ENCODE results near the gene ACSL3.
"Not testable (repeated sequence)": the region's sequence is repeated elsewhere in the genome, so short reads cannot be mapped to it uniquely, and the experiment has no call there.

Gene ACSL3

GRCh38 chr2:222976521-222977061 lies 115.8 kb downstream of the ACSL3 start:
- DNase-seq (ENCODE audit: low spot score): no peak

DNA sequence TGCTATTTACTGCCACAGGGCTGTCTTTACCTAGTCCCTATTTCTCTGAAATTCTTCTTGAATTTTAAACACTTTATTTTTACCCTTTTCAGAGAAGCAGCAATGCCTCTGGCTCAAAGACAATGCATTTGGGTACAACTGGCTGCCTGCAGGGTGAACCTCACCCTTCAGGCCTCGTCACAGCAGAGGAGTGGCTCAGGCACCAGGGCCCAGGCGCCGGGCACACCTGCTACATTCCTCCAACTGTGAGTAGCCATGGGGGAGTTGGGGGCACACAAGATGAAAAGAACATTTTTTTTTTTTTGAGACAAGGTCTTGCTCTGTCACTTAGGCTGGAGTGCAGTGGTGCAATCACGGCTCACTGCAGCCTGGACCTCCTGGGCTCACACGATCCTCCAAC lies 116.3 kb downstream of the ACSL3 start:
- DNase-seq (ENCODE audit: low spot score): no peak

DNA sequence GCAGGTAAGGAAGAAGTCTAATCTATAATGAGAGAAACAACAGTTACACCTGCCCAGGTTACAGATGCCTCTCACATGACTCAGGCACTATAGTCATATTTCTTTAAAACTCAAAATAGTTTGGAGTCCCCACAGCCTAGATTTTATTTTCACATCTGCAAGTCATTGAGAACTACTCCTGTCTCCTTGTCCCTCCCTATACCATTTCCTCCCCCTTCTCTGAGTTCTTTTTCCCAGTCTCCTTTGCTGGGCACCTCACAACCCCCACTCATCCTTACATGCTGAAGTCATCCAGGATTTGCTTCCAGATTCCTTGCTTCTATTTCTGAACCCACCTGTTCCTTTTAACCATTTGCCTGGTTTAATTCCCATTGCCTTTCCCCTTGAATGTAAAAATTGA lies 118.0 kb downstream of the ACSL3 start:
- no peak for DNase-seq (ENCODE audit: low spot score)

- DNase-seq (ENCODE audit: low spot score): no peak
These were observed 118.6 kb downstream of the ACSL3 start for GRCh38 chr2:222979484-222979883.

- no peak for DNase-seq (ENCODE audit: low spot score)
These were observed 121.4 kb downstream of the ACSL3 start for GRCh38 chr2:222982010-222982908.

GRCh38 chr2:222982909-222983265 lies 122.1 kb downstream of the ACSL3 start:
- no peak for DNase-seq (ENCODE audit: low spot score)

DNA sequence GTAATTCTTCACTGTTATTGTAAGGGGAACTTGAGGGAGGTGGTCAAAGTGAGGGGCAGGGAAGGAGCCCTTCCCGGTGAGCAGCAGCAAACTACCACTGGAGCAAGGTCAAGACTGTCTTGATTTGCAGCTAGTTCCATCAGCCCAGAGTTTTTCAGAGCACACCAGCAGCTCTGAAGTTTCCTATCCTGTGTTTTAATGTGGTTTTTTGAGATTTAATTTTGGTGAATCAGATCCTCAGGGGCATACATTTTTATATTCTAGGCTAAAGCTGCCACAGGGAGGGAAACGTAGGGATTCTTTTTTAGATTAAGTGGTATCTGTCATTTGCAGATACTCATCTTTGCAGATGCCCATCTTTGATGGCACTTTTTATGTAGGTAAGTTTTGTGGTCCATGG lies 124.1 kb downstream of the ACSL3 start:
- no peak for DNase-seq (ENCODE audit: low spot score)

DNA sequence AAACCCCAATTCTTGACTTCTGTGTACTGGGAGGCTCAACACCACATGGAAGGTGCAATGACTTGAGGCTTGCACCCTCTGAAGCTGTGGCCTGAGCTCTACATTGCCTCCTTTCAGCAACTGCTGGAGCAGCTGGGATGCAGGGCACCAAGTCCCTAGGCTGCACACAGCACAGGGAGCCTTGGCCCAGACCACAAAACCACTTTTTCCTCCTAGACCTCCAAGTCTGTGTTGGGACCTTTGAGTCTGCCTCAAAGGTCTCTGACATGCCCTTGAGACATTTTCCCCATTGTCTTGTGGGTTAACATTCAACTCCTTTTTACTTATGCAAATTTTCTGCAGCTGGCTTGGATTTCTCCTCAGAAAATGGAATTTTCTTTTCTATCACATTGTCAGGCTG lies 128.6 kb downstream of the ACSL3 start:
- DNase-seq (ENCODE audit: low spot score): no peak

DNA sequence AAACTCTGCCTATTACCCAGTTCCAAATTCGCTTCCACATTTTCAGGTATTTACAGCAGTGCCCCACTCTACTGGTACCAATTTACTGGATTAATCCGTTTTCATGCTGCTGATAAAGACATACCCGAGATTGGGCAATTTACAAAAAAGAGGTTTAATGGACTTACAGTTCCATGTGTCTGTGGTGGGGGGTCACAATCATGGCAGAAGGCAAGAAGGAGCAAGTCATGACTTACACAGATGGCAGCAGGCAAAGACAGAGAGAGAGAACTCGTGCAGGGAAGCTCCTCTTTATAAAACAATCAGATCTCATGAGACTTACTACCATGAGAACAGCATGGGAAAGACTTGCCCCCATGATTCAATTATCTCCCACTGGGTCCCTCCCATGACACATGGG lies 129.4 kb downstream of the ACSL3 start:
- DNase-seq (ENCODE audit: low spot score): not testable (repeated sequence)

- no peak for DNase-seq (ENCODE audit: low spot score)
These were observed 131.3 kb downstream of the ACSL3 start for GRCh38 chr2:222992137-222992536.

Measured in left forelimb (tissue), 1 donor.